ENCODE measurements around the gene NFKBIE.

Gene NFKBIE

GRCh38 chr6:44260451-44261297 lies 4.7 kb downstream of the NFKBIE start:
- H3K4me3 ChIP-seq (ENCODE audit: low read depth, low read length) = no peak overlapping the region
- in situ Hi-C loops (cut with HindIII; ENCODE audit: low sequenced_read_pairs) = no loop called here
- DNase-seq (ENCODE audit: low read depth, low spot score) = no peak
- TF ChIP-seq CTCF (IDR thresholded peaks at IDR 0.05; ENCODE audit: low read depth, low read length) = no peak

DNA sequence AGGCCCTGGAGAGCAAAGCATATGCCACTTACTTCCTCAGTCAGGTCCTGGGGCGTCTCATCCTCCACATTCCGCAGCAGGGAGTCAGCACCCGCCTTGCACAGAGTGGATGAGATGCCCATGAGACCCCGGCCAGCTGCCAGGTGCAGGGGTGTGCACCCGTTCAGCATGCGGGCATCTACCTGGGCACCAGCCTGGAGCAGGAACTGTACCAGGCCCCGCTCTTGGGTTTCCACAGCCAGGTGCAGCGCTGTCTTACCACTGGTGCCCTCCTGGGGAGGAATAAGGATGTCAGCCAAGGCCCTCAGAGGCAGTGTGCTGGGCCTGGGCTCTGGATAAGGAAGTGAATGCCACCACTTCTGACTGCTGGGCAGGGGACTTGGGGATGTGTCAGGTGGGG lies 5.3 kb downstream of the NFKBIE start:
- in situ Hi-C loops (cut with HindIII; ENCODE audit: low sequenced_read_pairs) = no loop called here
- H3K4me3 ChIP-seq (ENCODE audit: low read depth, low read length) = no peak overlapping the region
- no peak for DNase-seq (ENCODE audit: low read depth, low spot score)
- no peak for TF ChIP-seq CTCF (IDR thresholded peaks at IDR 0.05; ENCODE audit: low read depth, low read length)

DNA sequence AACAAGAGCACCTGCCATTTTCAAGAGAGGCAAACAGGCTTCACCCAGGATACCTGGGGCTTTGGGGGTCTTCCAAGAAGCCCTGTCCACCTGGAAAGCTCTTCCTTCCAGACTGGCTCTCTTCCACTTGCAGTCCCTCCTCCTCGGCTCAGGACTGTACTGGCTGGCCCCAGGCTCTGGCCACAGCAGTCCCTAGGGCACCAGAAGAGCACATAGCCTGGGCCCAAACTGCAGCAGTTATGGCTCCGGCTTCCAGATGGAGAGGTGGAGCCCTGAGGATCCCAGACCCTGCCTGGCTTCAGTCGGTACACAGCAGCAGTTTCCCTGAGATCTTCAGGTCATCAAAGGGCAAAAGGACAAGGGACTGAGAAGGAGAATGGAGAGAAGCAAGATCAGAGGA lies 6.4 kb downstream of the NFKBIE start:
- no peak for TF ChIP-seq CTCF (IDR thresholded peaks at IDR 0.05; ENCODE audit: low read depth, low read length)
- DNase-seq (ENCODE audit: low read depth, low spot score) = no peak
- in situ Hi-C loops (cut with HindIII; ENCODE audit: low sequenced_read_pairs) = no loop called here
- H3K4me3 ChIP-seq (ENCODE audit: low read depth, low read length) = no peak overlapping the region

DNA sequence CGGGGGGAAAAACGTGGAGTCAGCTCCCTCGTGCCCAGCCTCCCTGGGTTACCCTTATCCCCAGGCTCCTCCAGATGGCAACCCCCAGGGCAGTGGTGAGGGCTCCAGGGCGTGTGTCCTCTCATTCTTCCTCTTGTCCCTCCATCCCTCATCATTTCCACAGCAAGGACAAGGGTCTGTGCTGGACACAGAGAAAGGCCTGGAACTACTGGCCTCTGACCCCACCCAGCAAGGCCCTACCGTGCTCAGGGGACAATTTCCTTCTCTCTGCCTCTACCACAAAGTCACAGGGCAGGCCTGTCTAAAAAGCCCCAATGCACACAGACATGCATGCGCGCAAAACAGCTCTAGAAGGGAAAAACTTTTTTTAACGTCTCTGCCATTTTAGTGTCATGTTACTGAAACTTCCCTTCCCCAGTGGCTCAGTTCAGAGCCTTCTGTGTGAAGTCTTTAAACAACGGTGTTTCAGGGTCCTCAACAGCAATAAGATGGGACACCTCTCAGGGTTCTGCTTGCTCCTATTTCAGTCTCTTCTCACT lies 7.0 kb downstream of the NFKBIE start:
- DNase-seq (ENCODE audit: low read depth, low spot score) = no peak
- TF ChIP-seq CTCF (IDR thresholded peaks at IDR 0.05; ENCODE audit: low read depth, low read length) = no peak
- in situ Hi-C loops (cut with HindIII; ENCODE audit: low sequenced_read_pairs) = no loop called here
- H3K4me3 ChIP-seq (ENCODE audit: low read depth, low read length) = no peak overlapping the region

DNA sequence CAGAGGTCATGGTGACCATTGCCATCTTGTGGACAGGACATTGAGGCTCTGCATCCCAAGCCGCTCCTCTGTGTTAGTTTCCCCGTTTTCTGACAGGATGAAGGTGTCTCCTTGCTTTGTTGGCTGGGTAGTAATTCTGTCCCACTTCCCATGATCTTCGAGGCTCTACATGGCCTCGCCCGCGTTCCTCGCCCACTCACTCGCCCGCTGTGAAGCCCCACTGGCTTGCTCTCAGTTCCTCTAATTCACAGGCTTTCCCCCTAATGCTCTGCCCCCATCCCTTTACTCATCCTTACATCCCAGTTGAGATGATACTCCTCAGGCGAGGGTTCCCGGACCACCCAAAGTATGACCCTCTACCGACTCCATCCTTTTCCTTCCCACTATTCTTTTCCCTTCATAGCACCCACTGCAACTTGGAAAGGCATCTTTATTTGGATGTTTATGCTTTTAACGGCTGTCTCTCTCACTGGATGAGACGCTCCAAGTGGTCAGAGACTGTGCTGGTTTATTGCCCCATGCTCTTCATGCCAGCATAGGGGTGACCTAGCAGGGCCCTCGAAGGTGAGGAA lies 7.5 kb downstream of the NFKBIE start:
- DNase-seq (ENCODE audit: low read depth, low spot score) = no peak
- in situ Hi-C loops (cut with HindIII; ENCODE audit: low sequenced_read_pairs) = no loop called here
- no peak for TF ChIP-seq CTCF (IDR thresholded peaks at IDR 0.05; ENCODE audit: low read depth, low read length)
- peak overlapping the region; percentile 85 for H3K4me3 ChIP-seq (ENCODE audit: low read depth, low read length)

GRCh38 chr6:44257025-44257752 lies 8.2 kb downstream of the NFKBIE start, which contains the start of gene SLC35B2:
Gene SLC35B2, minus strand, starts transcription at chr6:44257528. Its CDS starts 118 bp downstream, at chr6:44257410.
- in situ Hi-C loops (cut with HindIII; ENCODE audit: low sequenced_read_pairs) = no loop called here
- H3K4me3 ChIP-seq (ENCODE audit: low read depth, low read length) = peak within 1 kb of the TSS; percentile 85
- peak; percentile 52 for TF ChIP-seq CTCF (IDR thresholded peaks at IDR 0.05; ENCODE audit: low read depth, low read length)
- peak; percentile 76 for DNase-seq (ENCODE audit: low read depth, low spot score)
